ENCODE measurements around the gene TMEM114.

TMEM114 gene

GRCh38 chr16:8561496-8561895 lies 28.8 kb downstream of the TMEM114 start:
- CTCF ChIA-PET, result no interaction called here
- no peak for TF ChIP-seq HDGF (IDR thresholded peaks at IDR 0.05; ENCODE audit: borderline replicate concordance)
- TF ChIP-seq PKNOX1 (IDR thresholded peaks at IDR 0.05), result no peak
- no peak for TF ChIP-seq TARDBP (IDR thresholded peaks at IDR 0.05)
- no peak for TF ChIP-seq NFRKB (IDR thresholded peaks at IDR 0.05)
- no peak for DNase-seq (ENCODE audit: extremely low spot score)
- POLR2A ChIA-PET, result no interaction called here

GRCh38 chr16:8555400-8555799 lies 34.9 kb downstream of the TMEM114 start:
- POLR2A ChIA-PET, result no interaction called here
- TF ChIP-seq BHLHE40 (IDR thresholded peaks at IDR 0.05; ENCODE audit: borderline replicate concordance) (no peak), TARDBP (IDR thresholded peaks at IDR 0.05) (no peak), FOXM1 (IDR thresholded peaks at IDR 0.05; ENCODE audit: borderline replicate concordance) (no peak)
- CTCF ChIA-PET, result no interaction called here
- DNase-seq (ENCODE audit: extremely low spot score), result no peak

GRCh38 chr16:8554881-8555280 lies 35.4 kb downstream of the TMEM114 start:
- ChIA-PET CTCF (no interaction called here), POLR2A (no interaction called here)
- TF ChIP-seq FOXM1 (IDR thresholded peaks at IDR 0.05; ENCODE audit: borderline replicate concordance), result no peak
- TF ChIP-seq CTBP1 (IDR thresholded peaks at IDR 0.05; ENCODE audit: borderline replicate concordance), result no peak
- no peak for TF ChIP-seq FOXA1 (IDR thresholded peaks at IDR 0.05)
- no peak for TF ChIP-seq ELF4 (IDR thresholded peaks at IDR 0.05)
- no peak for TF ChIP-seq LEF1 (IDR thresholded peaks at IDR 0.05; ENCODE audit: borderline replicate concordance)
- no peak for TF ChIP-seq PKNOX1 (IDR thresholded peaks at IDR 0.05)
- TF ChIP-seq BHLHE40 (IDR thresholded peaks at IDR 0.05; ENCODE audit: borderline replicate concordance), result no peak
- no peak for TF ChIP-seq ZNF384 (IDR thresholded peaks at IDR 0.05)
- no peak for TF ChIP-seq FOXK2 (IDR thresholded peaks at IDR 0.05)
- no peak for TF ChIP-seq SP1 (IDR thresholded peaks at IDR 0.05)
- no peak for TF ChIP-seq ARNT (IDR thresholded peaks at IDR 0.05)
- no peak for TF ChIP-seq SUZ12 (IDR thresholded peaks at IDR 0.05)
- no peak for DNase-seq (ENCODE audit: extremely low spot score)

- CTCF ChIA-PET, result no interaction called here
- no peak for DNase-seq (ENCODE audit: extremely low spot score)
These were observed 36.3 kb downstream of the TMEM114 start for GRCh38 chr16:8554022-8554421.

GRCh38 chr16:8552487-8553221 lies 37.7 kb downstream of the TMEM114 start:
- POLR2A ChIA-PET, result no interaction called here
- TF ChIP-seq BHLHE40 (IDR thresholded peaks at IDR 0.05; ENCODE audit: borderline replicate concordance) (no peak), SP1 (IDR thresholded peaks at IDR 0.05) (no peak)
- DNase-seq (ENCODE audit: extremely low spot score), result no peak
- CTCF ChIA-PET, result interaction anchor here (0.6 to 0.9 kb wide), 2 partner anchors 14 to 101 kb away, joined by 3 read pairs; no protein-coding TSS in a partner anchor

More at GRCh38 chr16:8554022-8554421, 36.3 kb downstream of the TMEM114 start:
- POLR2A ChIA-PET, result no interaction called here
- TF ChIP-seq SP1 (IDR thresholded peaks at IDR 0.05), result no peak
- no peak for TF ChIP-seq TARDBP (IDR thresholded peaks at IDR 0.05)
- TF ChIP-seq ARNT (IDR thresholded peaks at IDR 0.05), result no peak
- TF ChIP-seq NFRKB (IDR thresholded peaks at IDR 0.05), result no peak
- TF ChIP-seq ELF4 (IDR thresholded peaks at IDR 0.05), result no peak
- no peak for TF ChIP-seq ZNF384 (IDR thresholded peaks at IDR 0.05)
- no peak for TF ChIP-seq SUZ12 (IDR thresholded peaks at IDR 0.05)
- no peak for TF ChIP-seq LEF1 (IDR thresholded peaks at IDR 0.05; ENCODE audit: borderline replicate concordance)
- no peak for TF ChIP-seq FOXK2 (IDR thresholded peaks at IDR 0.05)
- no peak for TF ChIP-seq HDGF (IDR thresholded peaks at IDR 0.05; ENCODE audit: borderline replicate concordance)
- TF ChIP-seq BHLHE40 (IDR thresholded peaks at IDR 0.05; ENCODE audit: borderline replicate concordance), result no peak
- no peak for TF ChIP-seq L3MBTL2 (conservative IDR thresholded peaks at IDR 0.05)
- no peak for TF ChIP-seq FOXA1 (IDR thresholded peaks at IDR 0.05)
- no peak for TF ChIP-seq PKNOX1 (IDR thresholded peaks at IDR 0.05)
- no peak for TF ChIP-seq FOXM1 (IDR thresholded peaks at IDR 0.05; ENCODE audit: borderline replicate concordance)
- no peak for TF ChIP-seq CTBP1 (IDR thresholded peaks at IDR 0.05; ENCODE audit: borderline replicate concordance)

GRCh38 chr16:8551388-8552332 lies 38.7 kb downstream of the TMEM114 start:
- ChIA-PET CTCF (no interaction called here), POLR2A (no interaction called here)
- DNase-seq (ENCODE audit: extremely low spot score), result no peak
- TF ChIP-seq FOXM1 (IDR thresholded peaks at IDR 0.05; ENCODE audit: borderline replicate concordance) (no peak), SUZ12 (IDR thresholded peaks at IDR 0.05) (no peak), ARNT (IDR thresholded peaks at IDR 0.05) (no peak), FOXA1 (IDR thresholded peaks at IDR 0.05) (no peak), HDGF (IDR thresholded peaks at IDR 0.05; ENCODE audit: borderline replicate concordance) (no peak), LEF1 (IDR thresholded peaks at IDR 0.05; ENCODE audit: borderline replicate concordance) (no peak), FOXK2 (IDR thresholded peaks at IDR 0.05) (no peak), ELF4 (IDR thresholded peaks at IDR 0.05) (no peak), L3MBTL2 (conservative IDR thresholded peaks at IDR 0.05) (no peak), ZNF384 (IDR thresholded peaks at IDR 0.05) (no peak)

Measured in HEK293T (cell line).